ENCODE data around the gene POLN.
"Not testable (repeated sequence)": the region's sequence is repeated elsewhere in the genome, so short reads cannot be mapped to it uniquely, and the experiment has no call there.

DNA sequence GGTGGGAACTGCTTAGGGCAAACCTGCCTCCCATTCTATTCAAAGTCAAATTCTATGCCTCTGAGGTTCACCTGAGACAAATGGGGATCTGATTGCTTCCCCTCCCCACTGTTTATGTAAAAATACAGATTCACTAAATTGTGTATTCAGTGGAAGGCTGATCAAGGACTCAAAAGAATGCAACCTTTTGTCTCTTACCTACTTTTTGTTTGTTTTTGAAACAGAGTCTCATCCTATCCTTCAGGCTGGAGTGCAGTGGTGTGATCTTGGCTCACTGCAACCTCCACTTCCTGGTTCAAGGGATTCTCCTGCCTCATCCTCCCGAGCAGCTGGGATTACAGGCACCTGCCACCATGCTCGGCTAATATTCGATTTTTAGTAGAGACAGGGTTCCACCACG is 20.5 kb downstream of the POLN start:
- TF ChIP-seq, protein P1, sequence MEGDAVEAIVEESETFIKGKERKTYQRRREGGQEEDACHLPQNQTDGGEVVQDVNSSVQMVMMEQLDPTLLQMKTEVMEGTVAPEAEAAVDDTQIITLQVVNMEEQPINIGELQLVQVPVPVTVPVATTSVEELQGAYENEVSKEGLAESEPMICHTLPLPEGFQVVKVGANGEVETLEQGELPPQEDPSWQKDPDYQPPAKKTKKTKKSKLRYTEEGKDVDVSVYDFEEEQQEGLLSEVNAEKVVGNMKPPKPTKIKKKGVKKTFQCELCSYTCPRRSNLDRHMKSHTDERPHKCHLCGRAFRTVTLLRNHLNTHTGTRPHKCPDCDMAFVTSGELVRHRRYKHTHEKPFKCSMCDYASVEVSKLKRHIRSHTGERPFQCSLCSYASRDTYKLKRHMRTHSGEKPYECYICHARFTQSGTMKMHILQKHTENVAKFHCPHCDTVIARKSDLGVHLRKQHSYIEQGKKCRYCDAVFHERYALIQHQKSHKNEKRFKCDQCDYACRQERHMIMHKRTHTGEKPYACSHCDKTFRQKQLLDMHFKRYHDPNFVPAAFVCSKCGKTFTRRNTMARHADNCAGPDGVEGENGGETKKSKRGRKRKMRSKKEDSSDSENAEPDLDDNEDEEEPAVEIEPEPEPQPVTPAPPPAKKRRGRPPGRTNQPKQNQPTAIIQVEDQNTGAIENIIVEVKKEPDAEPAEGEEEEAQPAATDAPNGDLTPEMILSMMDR (conservative IDR thresholded peaks at IDR 0.05): not testable (repeated sequence)
- not testable (repeated sequence) for TF ChIP-seq EZH2 (IDR thresholded peaks at IDR 0.05; ENCODE audit: low read depth)

All from PC-9 (cell line).